ENCODE data around the gene PCDHA12.
"Not testable (repeated sequence)": the region's sequence is repeated elsewhere in the genome, so short reads cannot be mapped to it uniquely, and the experiment has no call there.

PCDHA12 gene

GRCh38 chr5:140857177-140857986 is 17.7 kb upstream of the PCDHA12 start:
- no peak for DNase-seq

- no peak for DNase-seq
These were observed 17.2 kb upstream of the PCDHA12 start for GRCh38 chr5:140857987-140858240.

- no peak for DNase-seq
These were observed 12.4 kb upstream of the PCDHA12 start for GRCh38 chr5:140862441-140863295.

GRCh38 chr5:140868721-140869554 is 6.2 kb upstream of the PCDHA12 start, which contains the start of gene PCDHA11:
TSS of gene PCDHA11 (plus strand) at chr5:140868957. CDS start at chr5:140869104, 147 bp downstream.
- DNase-seq: no peak

GRCh38 chr5:140869555-140869886 is 5.6 kb upstream of the PCDHA12 start:
- no peak for DNase-seq

- no peak for DNase-seq
These were observed 4.6 kb upstream of the PCDHA12 start for GRCh38 chr5:140870221-140871201.

GRCh38 chr5:140876541-140877261 is 1.6 kb downstream of the PCDHA12 start:
- DNase-seq: not testable (repeated sequence)

- DNase-seq: no peak
These were observed 2.1 kb downstream of the PCDHA12 start for GRCh38 chr5:140877262-140877581.

- DNase-seq: no peak
These were observed 6.9 kb downstream of the PCDHA12 start, which contains the start of gene PCDHA13 for GRCh38 chr5:140881889-140882590. TSS of gene PCDHA13 (plus strand) at chr5:140882124. CDS start at chr5:140882269, 145 bp downstream.

GRCh38 chr5:140882591-140882899 is 7.4 kb downstream of the PCDHA12 start:
- no peak for DNase-seq

GRCh38 chr5:140883373-140883772 is 8.3 kb downstream of the PCDHA12 start:
- no peak for DNase-seq

GRCh38 chr5:140883927-140884697 is 9.0 kb downstream of the PCDHA12 start:
- DNase-seq: no peak

- DNase-seq: no peak
These were observed 41.2 kb downstream of the PCDHA12 start for GRCh38 chr5:140916325-140916724.

- DNase-seq: no peak
These were observed 48.5 kb downstream of the PCDHA12 start for GRCh38 chr5:140923601-140924000.

- no peak for DNase-seq
These were observed 50.8 kb downstream of the PCDHA12 start, which contains the start of gene PCDHAC1 for GRCh38 chr5:140925806-140926442. TSS of gene PCDHAC1 (plus strand) at chr5:140926299. CDS start at chr5:140926893, 594 bp downstream.

- no peak for DNase-seq
These were observed 51.5 kb downstream of the PCDHA12 start for GRCh38 chr5:140926443-140927227.

GRCh38 chr5:140927228-140927573 is 52.1 kb downstream of the PCDHA12 start:
- DNase-seq: no peak
